Neuronal stem cell (in vitro differentiated cells): Measurements from ENCODE around the gene SFMBT2.

Source experiments
- DNase-seq: peaks from one replicate; pipeline ENCODE4 v3.0.0-alpha.2; 2013; ENCODE audit warnings: low spot score
- H2AFZ ChIP-seq: one replicate; pipeline ENCODE4 v1.6.1; 2013; ENCODE audit warnings: mild to moderate bottlenecking, low read length, inconsistent platforms
- H2AK5ac ChIP-seq: 2 replicates; pipeline ENCODE4 v1.6.1; 2013; ENCODE audit warnings: low read depth, mild to moderate bottlenecking, inconsistent platforms, low read length, moderate library complexity, mixed read lengths
- H2BK120ac ChIP-seq: 2 replicates; pipeline ENCODE4 v1.6.1; 2013; ENCODE audit warnings: low read depth, mild to moderate bottlenecking, inconsistent platforms, low read length, moderate library complexity, mixed read lengths
- H2BK12ac ChIP-seq: one replicate; pipeline ENCODE4 v1.6.1; 2013; ENCODE audit warnings: low read length, inconsistent platforms
- H2BK15ac ChIP-seq: 2 replicates; pipeline ENCODE4 v1.6.1; 2013; ENCODE audit warnings: mild to moderate bottlenecking, low read length, inconsistent platforms, mixed read lengths
- H2BK5ac ChIP-seq: one replicate; pipeline ENCODE4 v1.6.1; 2013; ENCODE audit warnings: inconsistent platforms, mild to moderate bottlenecking, low read length, moderate library complexity
- H3K14ac ChIP-seq: one replicate; pipeline ENCODE4 v1.6.1; 2013; ENCODE audit warnings: low read length, inconsistent platforms
- H3K18ac ChIP-seq: 2 replicates; pipeline ENCODE4 v1.6.1; 2013; ENCODE audit warnings: low read length, inconsistent platforms
- H3K23ac ChIP-seq: 2 replicates; pipeline ENCODE4 v1.6.1; 2013; ENCODE audit warnings: low read depth, mild to moderate bottlenecking, mixed read lengths, low read length, inconsistent platforms; ENCODE audit not compliant: poor library complexity
- H3K27ac ChIP-seq: replicated peaks from 3 replicates; pipeline ENCODE4 v1.5.1; 2013; ENCODE audit warnings: low read length, inconsistent platforms
- H3K27me3 ChIP-seq, 3 experiments: 2 replicates each; pipeline ENCODE4 v1.6.1; 2013; ENCODE audit warnings: low read length in 3 of 3, mild to moderate bottlenecking in 2 of 3, inconsistent platforms in 1 of 3, low read depth in 1 of 3, mixed read lengths in 1 of 3, moderate library complexity in 1 of 3; ENCODE audit not compliant: control insufficient read depth in 3 of 3, insufficient read depth in 3 of 3
- H3K36me3 ChIP-seq, 2 donors: replicated peaks in 1 of 2; 2 replicates each; pipeline ENCODE4 v1.6.1; 2013; ENCODE audit warnings: low read length in 2 of 2; ENCODE audit not compliant: control insufficient read depth in 2 of 2, insufficient read depth in 2 of 2
- H3K4ac ChIP-seq: 2 replicates; pipeline ENCODE4 v1.6.1; 2013; ENCODE audit warnings: inconsistent platforms, mild to moderate bottlenecking, low read length, moderate library complexity
- H3K4me1 ChIP-seq, 2 donors: 1 replicate in 1 of 2; 2 replicates in 1 of 2; pipeline ENCODE4 v1.6.1; 2013; ENCODE audit warnings: low read length in 2 of 2, low read depth in 1 of 2; ENCODE audit not compliant: control insufficient read depth in 2 of 2, insufficient read depth in 1 of 2
- H3K4me2 ChIP-seq: one replicate; pipeline ENCODE4 v1.6.1; 2013; ENCODE audit warnings: mild to moderate bottlenecking, low read length, inconsistent platforms; ENCODE audit not compliant: insufficient read depth, poor library complexity, severe bottlenecking
- H3K4me3 ChIP-seq, 2 donors: 2 replicates each; pipeline ENCODE4 v1.5.1; 2013; ENCODE audit warnings: low read length in 2 of 2, mild to moderate bottlenecking in 2 of 2, inconsistent platforms in 1 of 2, moderate library complexity in 1 of 2
- H3K79me1 ChIP-seq: one replicate; pipeline ENCODE4 v1.6.1; 2013; ENCODE audit warnings: low read depth, mild to moderate bottlenecking, inconsistent platforms, low read length, moderate library complexity
- H3K9ac ChIP-seq: one replicate; pipeline ENCODE4 v1.6.1; 2013; ENCODE audit warnings: mild to moderate bottlenecking, low read depth, low read length, inconsistent platforms; ENCODE audit not compliant: poor library complexity
- H3K9me3 ChIP-seq, 2 donors: replicated peaks in 1 of 2; 2 replicates each; pipeline versions ENCODE3 to v1.6.1; 2013; ENCODE audit warnings: low read length in 2 of 2, mild to moderate bottlenecking in 2 of 2, inconsistent platforms in 1 of 2, low read depth in 1 of 2, mixed read lengths in 1 of 2, moderate library complexity in 1 of 2; ENCODE audit not compliant: control insufficient read depth in 2 of 2, insufficient read depth in 1 of 2
- H4K8ac ChIP-seq: one replicate; pipeline ENCODE4 v1.6.1; 2013; ENCODE audit warnings: low read depth, mild to moderate bottlenecking, inconsistent platforms, low read length, moderate library complexity
- H4K91ac ChIP-seq: one replicate; pipeline ENCODE4 v1.6.1; 2013; ENCODE audit warnings: low read length, low read depth, mild to moderate bottlenecking, inconsistent platforms; ENCODE audit not compliant: poor library complexity
- whole genome bisulfite sequencing, 2 donors: extraction: QIAGEN DNeasy Blood & Tissue Kit; methylation state at CpG; one replicate each; pipeline ENCODE4 v1.1.7; 2013; ENCODE audit warnings: missing lambda C conversion rate in 2 of 2, mixed read lengths in 1 of 2; ENCODE audit not compliant: insufficient read length in 2 of 2, insufficient replicate concordance in 1 of 2; ENCODE audit errors: extremely low coverage in 2 of 2; 5-methylcytosine and 5-hydroxymethylcytosine counted together

Gene SFMBT2

GRCh38 chr10:7298495-7298894, 112.3 kb downstream of the SFMBT2 start:
- no peaks in the 10 kb centered on the region for H3K27me3 ChIP-seq
- no peak overlapping the region for H4K91ac ChIP-seq
- H3K36me3 ChIP-seq = no peaks in the 10 kb centered on the region
- H3K4ac ChIP-seq = no peak overlapping the region
- no peak overlapping the region for H2BK5ac ChIP-seq
- H3K27ac ChIP-seq = no peak overlapping the region
- H4K8ac ChIP-seq = no peak overlapping the region
- peaks cover 9 to 13% of the 10 kb centered on the region in 2 donors for H3K4me1 ChIP-seq
- no peak overlapping the region for H3K18ac ChIP-seq
- peaks cover 0 to 3% of the 10 kb centered on the region in 2 donors for H3K9me3 ChIP-seq
- no peak overlapping the region for H3K4me2 ChIP-seq
- no CpG with 5 or more reads among the region's 7 CpGs for WGBS, 2 donors
- no peak for DNase-seq
- no peak overlapping the region for H2AK5ac ChIP-seq
- H3K4me3 ChIP-seq = peak overlapping the region in 1 of 2 donors; percentile 7
- no peak overlapping the region for H3K23ac ChIP-seq
- H3K79me1 ChIP-seq = no peaks in the 10 kb centered on the region
- H3K14ac ChIP-seq = no peak overlapping the region
- H3K9ac ChIP-seq = no peak overlapping the region
- no peak overlapping the region for H2AFZ ChIP-seq
- H2BK15ac ChIP-seq = no peak overlapping the region
- H2BK120ac ChIP-seq = no peak overlapping the region
- H2BK12ac ChIP-seq = no peak overlapping the region

- Histone ChIP-seq H2AFZ (no peak overlapping the region), H3K9ac (no peak overlapping the region), H4K8ac (no peak overlapping the region), H3K36me3 (no peaks in the 10 kb centered on the region), H3K27ac (no peak overlapping the region), H2BK15ac (no peak overlapping the region), H3K9me3 (peaks cover 0 to 3% of the 10 kb centered on the region in 2 donors), H3K79me1 (no peaks in the 10 kb centered on the region), H3K4me3 (no peak overlapping the region), H2BK5ac (no peak overlapping the region), H3K18ac (no peak overlapping the region), H4K91ac (no peak overlapping the region), H3K4me1 (peaks cover 4 to 11% of the 10 kb centered on the region in 2 donors), H3K27me3 (no peaks in the 10 kb centered on the region), H3K4me2 (no peak overlapping the region), H3K23ac (peak overlapping the region; percentile 10), H3K4ac (no peak overlapping the region), H3K14ac (no peak overlapping the region), H2BK120ac (no peak overlapping the region), H2BK12ac (no peak overlapping the region), H2AK5ac (no peak overlapping the region)
- no peak for DNase-seq
- no CpG with 5 or more reads among the region's 1 CpG for WGBS, 2 donors
Observed at GRCh38 chr10:7297094-7297493, 113.7 kb downstream of the SFMBT2 start.

- no peak for DNase-seq
- no peak overlapping the region for H3K23ac ChIP-seq
- H2BK5ac ChIP-seq = no peak overlapping the region
- no peaks in the 10 kb centered on the region for H3K27me3 ChIP-seq
- no peak overlapping the region for H3K27ac ChIP-seq
- H2BK120ac ChIP-seq = no peak overlapping the region
- no peak overlapping the region for H2AK5ac ChIP-seq
- H3K4me1 ChIP-seq = peaks cover 0 to 7% of the 10 kb centered on the region in 2 donors
- H4K8ac ChIP-seq = no peak overlapping the region
- H3K36me3 ChIP-seq = no peaks in the 10 kb centered on the region
- no CpG with 5 or more reads among the region's 7 CpGs for WGBS, 2 donors
- H3K4me3 ChIP-seq = no peak overlapping the region
- H2AFZ ChIP-seq = no peak overlapping the region
- no peaks in the 10 kb centered on the region for H3K79me1 ChIP-seq
- no peak overlapping the region for H3K9ac ChIP-seq
- H3K9me3 ChIP-seq = peaks cover 0 to 3% of the 10 kb centered on the region in 2 donors
- no peak overlapping the region for H3K4ac ChIP-seq
- H4K91ac ChIP-seq = no peak overlapping the region
- H3K18ac ChIP-seq = no peak overlapping the region
- H3K4me2 ChIP-seq = no peak overlapping the region
- no peak overlapping the region for H3K14ac ChIP-seq
- no peak overlapping the region for H2BK12ac ChIP-seq
- H2BK15ac ChIP-seq = no peak overlapping the region
Observed at GRCh38 chr10:7296648-7297047, 114.2 kb downstream of the SFMBT2 start.

GRCh38 chr10:7296076-7296475, 114.8 kb downstream of the SFMBT2 start:
- Histone ChIP-seq H3K4me3 (no peak overlapping the region), H3K9me3 (peaks cover 0 to 3% of the 10 kb centered on the region in 2 donors), H3K14ac (no peak overlapping the region), H4K8ac (no peak overlapping the region), H3K36me3 (no peaks in the 10 kb centered on the region), H3K18ac (no peak overlapping the region), H3K4me2 (no peak overlapping the region), H3K27ac (no peak overlapping the region), H3K27me3 (no peaks in the 10 kb centered on the region), H3K4ac (no peak overlapping the region), H2BK5ac (no peak overlapping the region), H2BK120ac (no peak overlapping the region), H3K4me1 (peaks cover 0 to 5% of the 10 kb centered on the region in 2 donors), H2BK12ac (no peak overlapping the region), H2AFZ (no peak overlapping the region), H4K91ac (no peak overlapping the region), H2AK5ac (no peak overlapping the region), H3K23ac (no peak overlapping the region), H3K9ac (no peak overlapping the region), H3K79me1 (no peaks in the 10 kb centered on the region), H2BK15ac (no peak overlapping the region)
- no peak for DNase-seq
